ENCODE measurements around the gene GOT2. TPM values are rescaled to one million over a fixed set of nuclear protein-coding genes. Genes with fewer than 3 reads are reported as not detected.

Gene GOT2
- total RNA-seq, 1 experiment from 2014 or later, result 64.0 TPM

GRCh38 chr16:58670177-58670576 lies 63.9 kb downstream of the GOT2 start:
- TF ChIP-seq SIN3A (IDR thresholded peaks at IDR 0.05; ENCODE audit: borderline replicate concordance, insufficient read depth, low read depth, low read length) (no peak), CTCF (IDR thresholded peaks at IDR 0.05) (no peak), TCF7L2 (IDR thresholded peaks at IDR 0.05; ENCODE audit: low read depth, low read length) (no peak), POLR2AphosphoS5 (IDR thresholded peaks at IDR 0.05; ENCODE audit: low read depth, low read length) (no peak)
- TF ChIP-seq, protein P1, sequence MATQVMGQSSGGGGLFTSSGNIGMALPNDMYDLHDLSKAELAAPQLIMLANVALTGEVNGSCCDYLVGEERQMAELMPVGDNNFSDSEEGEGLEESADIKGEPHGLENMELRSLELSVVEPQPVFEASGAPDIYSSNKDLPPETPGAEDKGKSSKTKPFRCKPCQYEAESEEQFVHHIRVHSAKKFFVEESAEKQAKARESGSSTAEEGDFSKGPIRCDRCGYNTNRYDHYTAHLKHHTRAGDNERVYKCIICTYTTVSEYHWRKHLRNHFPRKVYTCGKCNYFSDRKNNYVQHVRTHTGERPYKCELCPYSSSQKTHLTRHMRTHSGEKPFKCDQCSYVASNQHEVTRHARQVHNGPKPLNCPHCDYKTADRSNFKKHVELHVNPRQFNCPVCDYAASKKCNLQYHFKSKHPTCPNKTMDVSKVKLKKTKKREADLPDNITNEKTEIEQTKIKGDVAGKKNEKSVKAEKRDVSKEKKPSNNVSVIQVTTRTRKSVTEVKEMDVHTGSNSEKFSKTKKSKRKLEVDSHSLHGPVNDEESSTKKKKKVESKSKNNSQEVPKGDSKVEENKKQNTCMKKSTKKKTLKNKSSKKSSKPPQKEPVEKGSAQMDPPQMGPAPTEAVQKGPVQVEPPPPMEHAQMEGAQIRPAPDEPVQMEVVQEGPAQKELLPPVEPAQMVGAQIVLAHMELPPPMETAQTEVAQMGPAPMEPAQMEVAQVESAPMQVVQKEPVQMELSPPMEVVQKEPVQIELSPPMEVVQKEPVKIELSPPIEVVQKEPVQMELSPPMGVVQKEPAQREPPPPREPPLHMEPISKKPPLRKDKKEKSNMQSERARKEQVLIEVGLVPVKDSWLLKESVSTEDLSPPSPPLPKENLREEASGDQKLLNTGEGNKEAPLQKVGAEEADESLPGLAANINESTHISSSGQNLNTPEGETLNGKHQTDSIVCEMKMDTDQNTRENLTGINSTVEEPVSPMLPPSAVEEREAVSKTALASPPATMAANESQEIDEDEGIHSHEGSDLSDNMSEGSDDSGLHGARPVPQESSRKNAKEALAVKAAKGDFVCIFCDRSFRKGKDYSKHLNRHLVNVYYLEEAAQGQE (IDR thresholded peaks at IDR 0.05; ENCODE audit: insufficient read depth in 1 of 2, low read depth in 2 of 2, low read length in 1 of 2), result no peak
- intact Hi-C loops (cut with micrococcal nuclease; ENCODE audit: unreplicated experiment) (no loop called here), in situ Hi-C loops (cut with HindIII; ENCODE audit: low pct_unique_long_range_greater_than_20kb, low sequenced_read_pairs) (no loop called here)
- Histone ChIP-seq H3K36me3 (ENCODE audit: control insufficient read depth, insufficient read depth, low read length) (no peaks in the 10 kb centered on the region), H3K4me1 (ENCODE audit: control insufficient read depth, insufficient read depth, low read length) (no peaks in the 10 kb centered on the region), H3K27ac (ENCODE audit: low read length) (no peak overlapping the region), H3K9me3 (ENCODE audit: control insufficient read depth, insufficient read depth, low read depth, low read length) (no peaks in the 10 kb centered on the region), H3K27me3 (ENCODE audit: control insufficient read depth, insufficient read depth, low read length) (no peaks in the 10 kb centered on the region), H3K4me3 (ENCODE audit: low read depth in 2 of 2, low read length in 2 of 2) (no peak overlapping the region)
- POLR2A ChIA-PET, result no interaction called here
- BruUV-seq (replicated peaks), result no TSS peak
- ATAC-seq, result no peak
- no peak for DNase-seq (ENCODE audit: low read depth, low spot score)
- CTCF ChIA-PET, result no interaction called here

- ATAC-seq (no peak), DNase-seq (ENCODE audit: low read depth, low spot score) (no peak)
- BruUV-seq (replicated peaks), result no TSS peak
- in situ Hi-C loops (cut with HindIII; ENCODE audit: low pct_unique_long_range_greater_than_20kb, low sequenced_read_pairs), result no loop called here
- Histone ChIP-seq H3K27ac (ENCODE audit: low read length) (no peak overlapping the region), H3K4me3 (ENCODE audit: low read depth in 2 of 2, low read length in 2 of 2) (no peak overlapping the region), H3K4me1 (ENCODE audit: control insufficient read depth, insufficient read depth, low read length) (no peaks in the 10 kb centered on the region), H3K27me3 (ENCODE audit: control insufficient read depth, insufficient read depth, low read length) (no peaks in the 10 kb centered on the region), H3K36me3 (ENCODE audit: control insufficient read depth, insufficient read depth, low read length) (no peaks in the 10 kb centered on the region), H3K9me3 (ENCODE audit: control insufficient read depth, insufficient read depth, low read depth, low read length) (no peaks in the 10 kb centered on the region)
- ChIA-PET POLR2A (no interaction called here), CTCF (interaction anchor here (1.3 kb wide), 1 partner anchor 91 kb away, joined by 4 read pairs; no protein-coding TSS in a partner anchor)
- intact Hi-C loops (cut with micrococcal nuclease; ENCODE audit: unreplicated experiment), result no loop called here
- TF ChIP-seq, protein P1 (IDR thresholded peaks at IDR 0.05; ENCODE audit: insufficient read depth in 1 of 2, low read depth in 2 of 2, low read length in 1 of 2), result no peak
- no peak for TF ChIP-seq TCF7L2 (IDR thresholded peaks at IDR 0.05; ENCODE audit: low read depth, low read length)
- TF ChIP-seq SIN3A (IDR thresholded peaks at IDR 0.05; ENCODE audit: borderline replicate concordance, insufficient read depth, low read depth, low read length), result no peak
- TF ChIP-seq CTCF (IDR thresholded peaks at IDR 0.05), result no peak
- TF ChIP-seq POLR2AphosphoS5 (IDR thresholded peaks at IDR 0.05; ENCODE audit: low read depth, low read length), result no peak
These were observed 68.9 kb downstream of the GOT2 start for GRCh38 chr16:58665200-58665599.

All from Panc1 (cell line).